B cell (primary cell): ENCODE results near the gene LRRC4C. TPM values are rescaled to one million over a fixed set of nuclear protein-coding genes. Genes with fewer than 3 reads are reported as not detected.
"Not testable (repeated sequence)": the region's sequence is repeated elsewhere in the genome, so short reads cannot be mapped to it uniquely, and the experiment has no call there.

Experiments
- ATAC-seq: fragments of 200-7000 bp; cut with Tn5 transposase; one replicate; pipeline ENCODE4 v1.10.0; 2021; ENCODE audit warnings: low read depth, mild to moderate bottlenecking, moderate number of reproducible peaks, moderate library complexity
- CTCF ChIA-PET: fragments of 350-600 bp; sonication (Branson Sonifier 250); formaldehyde crosslinking; loops from one replicate; lab custom pipeline; 2021; ENCODE audit warnings: antibody characterized with exemption, inconsistent platforms; lab: Charles Lee
- POLR2A ChIA-PET: fragments of 350-600 bp; sonication (Branson Sonifier 250); formaldehyde crosslinking; loops from one replicate; lab custom pipeline; 2021; ENCODE audit warnings: antibody characterized with exemption; lab: Charles Lee
- DNase-seq: peaks from one replicate; pipeline ENCODE4 v3.0.0; 2013
- H2AFZ ChIP-seq: 2 replicates; pipeline ENCODE4 v1.6.1; 2012; ENCODE audit warnings: mild to moderate bottlenecking, low read depth, low read length; ENCODE audit not compliant: insufficient read depth, poor library complexity, severe bottlenecking
- H3K27ac ChIP-seq, 2 donors: 1 replicate in 1 of 2; 2 replicates in 1 of 2; pipeline ENCODE4 v1.5.1; 2012 to 2013; ENCODE audit warnings: low read length in 2 of 2, mild to moderate bottlenecking in 2 of 2, moderate library complexity in 1 of 2
- H3K27me3 ChIP-seq, 4 experiments: fragments of 200-600 bp in 1 of 4; sonication (generic) in 1 of 4; replicated peaks in 1 of 4; 1 replicate in 2 of 4; 2 replicates in 2 of 4; pipeline versions ENCODE4 v1.6.1 to v1.7.0; 2013 to 2016; ENCODE audit warnings: low read length in 3 of 4, mild to moderate bottlenecking in 2 of 4, mixed read lengths in 1 of 4, moderate library complexity in 1 of 4; ENCODE audit not compliant: insufficient read depth in 4 of 4, control insufficient read depth in 3 of 4; ENCODE audit errors: control extremely low read depth in 1 of 4
- H3K36me3 ChIP-seq, 2 experiments: replicated peaks in 1 of 2; 1 replicate in 1 of 2; 2 replicates in 1 of 2; pipeline versions ENCODE4 v1.6.1 to v1.7.1; 2013; ENCODE audit warnings: low read length in 1 of 2; ENCODE audit not compliant: insufficient read depth in 2 of 2, control insufficient read depth in 1 of 2; ENCODE audit errors: control extremely low read depth in 1 of 2, extremely low read depth in 1 of 2
- H3K4me1 ChIP-seq, 2 donors: fragments of 200-600 bp in 1 of 2; sonication (generic) in 1 of 2; 1 replicate in 1 of 2; 2 replicates in 1 of 2; pipeline versions ENCODE4 v1.5.1 to v1.6.1; 2013 to 2017; ENCODE audit warnings: low read length in 2 of 2; ENCODE audit not compliant: control insufficient read depth in 2 of 2, insufficient read depth in 2 of 2
- H3K4me2 ChIP-seq: replicated peaks from 2 replicates; pipeline ENCODE3; 2012; ENCODE audit warnings: mild to moderate bottlenecking, low read depth, low read length; ENCODE audit not compliant: poor library complexity, severe bottlenecking
- H3K4me3 ChIP-seq, 5 experiments: fragments of 200-600 bp in 1 of 5; sonication (generic) in 1 of 5; 1 replicate in 3 of 5; 2 replicates in 2 of 5; pipeline versions ENCODE4 v1.5.1 to v1.7.0; 2011 to 2016; ENCODE audit warnings: low read length in 4 of 5, mild to moderate bottlenecking in 4 of 5, low read depth in 2 of 5, control low read depth in 1 of 5, moderate library complexity in 1 of 5; ENCODE audit not compliant: insufficient read depth in 1 of 5; ENCODE audit errors: control extremely low read depth in 1 of 5, extremely low read depth in 1 of 5
- H3K79me2 ChIP-seq: fragments of 200-600 bp; sonication (generic); one replicate; pipeline ENCODE4 v1.6.0; 2016; ENCODE audit warnings: low read length; ENCODE audit not compliant: control insufficient read depth, insufficient read depth
- H3K9ac ChIP-seq: fragments of 200-600 bp; sonication (generic); 2 replicates; pipeline ENCODE4 v1.6.1; 2017; ENCODE audit warnings: mild to moderate bottlenecking, low read length, moderate library complexity
- H3K9me3 ChIP-seq, 3 donors: one replicate each; pipeline versions ENCODE4 v1.6.1 to v1.7.1; 2013; ENCODE audit warnings: low read length in 2 of 3; ENCODE audit not compliant: control insufficient read depth in 2 of 3, insufficient read depth in 1 of 3; ENCODE audit errors: control extremely low read depth in 1 of 3
- H4K20me1 ChIP-seq: 2 replicates; pipeline ENCODE4 v1.6.0; 2012; ENCODE audit warnings: mild to moderate bottlenecking, low read length; ENCODE audit not compliant: insufficient read depth, control insufficient read depth, poor library complexity, severe bottlenecking
- H3K27ac Mint-ChIP-seq: one replicate; pipeline ENCODE4 v1.8.0; 2021; ENCODE audit warnings: mixed read lengths
- H3K27me3 Mint-ChIP-seq: one replicate; pipeline ENCODE4 v1.8.0; 2021; ENCODE audit warnings: mixed read lengths
- H3K4me1 Mint-ChIP-seq: one replicate; pipeline ENCODE4 v1.8.0; 2021; ENCODE audit warnings: mixed read lengths
- H3K4me3 Mint-ChIP-seq: one replicate; pipeline ENCODE4 v1.8.0; 2021; ENCODE audit warnings: mixed read lengths
- H3K9me3 Mint-ChIP-seq: one replicate; pipeline ENCODE4 v1.8.0; 2022; ENCODE audit warnings: mixed read lengths; ENCODE audit not compliant: insufficient read depth
- EZH2 ChIP-seq: IDR thresholded peaks from 2 replicates; pipeline ENCODE4 v1.6.1; 2012; ENCODE audit warnings: borderline replicate concordance, low read depth, mild to moderate bottlenecking, moderate library complexity, low read length; ENCODE audit not compliant: insufficient read depth, poor library complexity, severe bottlenecking
- WGBS: methylation state at CpG from one replicate; pipeline ENCODE4 v1.1.5; 2013; ENCODE audit warnings: missing lambda C conversion rate; ENCODE audit not compliant: insufficient coverage; 5-methylcytosine and 5-hydroxymethylcytosine counted together
- intact Hi-C: fragments of 100-400 bp; cut with micrococcal nuclease; formaldehyde crosslinking; loops from one replicate; pipeline ENCODE4 v1.10.0; 2022
- polyA plus RNA-seq: library from polyadenylated mRNA; depleted of rRNA; stranded (reverse); fragments of >200 nt; gene quantifications from 2 replicates; pipeline ENCODE4 v1.2.3, GENCODE V29; 2012
- total RNA-seq, 2 donors: library from RNA; stranded (reverse); fragments of 120-200 nt in 1 of 2; gene quantifications; 1 replicate in 1 of 2; 2 replicates in 1 of 2; pipeline versions ENCODE4 v1.2.3 to v1.2.4, GENCODE V29; 2013 to 2022
- TF ChIP-seq, protein P1 (sequence below): fragments of 200-600 bp; IDR thresholded peaks from one replicate; pipeline ENCODE4 v1.8.0; 2022; ENCODE audit warnings: antibody characterized with exemption, mild to moderate bottlenecking

The LRRC4C gene
- total and polyA plus RNA-seq, 2 donors (not counting 1 experiment from before 2014, with no cell fraction given), result 0.57 TPM; not detected in 1

- no peak overlapping the region for H3K27ac ChIP-seq
- H3K79me2 ChIP-seq, result no peaks in the 10 kb centered on the region
- H3K36me3 ChIP-seq, result no peaks in the 10 kb centered on the region
- no peaks in the 10 kb centered on the region for H3K4me1 Mint-ChIP-seq
- H3K27me3 ChIP-seq, result no peaks in the 10 kb centered on the region
- no peak overlapping the region for H3K4me3 ChIP-seq
- no peaks in the 10 kb centered on the region for H3K4me1 ChIP-seq
- H2AFZ ChIP-seq, result no peak overlapping the region
- ChIA-PET POLR2A (no interaction called here), CTCF (no interaction called here)
- no CpG with 5 or more reads among the region's 1 CpG for WGBS
- no peaks in the 10 kb centered on the region for H4K20me1 ChIP-seq
- DNase-seq (no peak), ATAC-seq (no peak)
- no peak overlapping the region for H3K4me2 ChIP-seq
- no peaks in the 10 kb centered on the region for H3K27me3 Mint-ChIP-seq
- TF ChIP-seq, protein P1, sequence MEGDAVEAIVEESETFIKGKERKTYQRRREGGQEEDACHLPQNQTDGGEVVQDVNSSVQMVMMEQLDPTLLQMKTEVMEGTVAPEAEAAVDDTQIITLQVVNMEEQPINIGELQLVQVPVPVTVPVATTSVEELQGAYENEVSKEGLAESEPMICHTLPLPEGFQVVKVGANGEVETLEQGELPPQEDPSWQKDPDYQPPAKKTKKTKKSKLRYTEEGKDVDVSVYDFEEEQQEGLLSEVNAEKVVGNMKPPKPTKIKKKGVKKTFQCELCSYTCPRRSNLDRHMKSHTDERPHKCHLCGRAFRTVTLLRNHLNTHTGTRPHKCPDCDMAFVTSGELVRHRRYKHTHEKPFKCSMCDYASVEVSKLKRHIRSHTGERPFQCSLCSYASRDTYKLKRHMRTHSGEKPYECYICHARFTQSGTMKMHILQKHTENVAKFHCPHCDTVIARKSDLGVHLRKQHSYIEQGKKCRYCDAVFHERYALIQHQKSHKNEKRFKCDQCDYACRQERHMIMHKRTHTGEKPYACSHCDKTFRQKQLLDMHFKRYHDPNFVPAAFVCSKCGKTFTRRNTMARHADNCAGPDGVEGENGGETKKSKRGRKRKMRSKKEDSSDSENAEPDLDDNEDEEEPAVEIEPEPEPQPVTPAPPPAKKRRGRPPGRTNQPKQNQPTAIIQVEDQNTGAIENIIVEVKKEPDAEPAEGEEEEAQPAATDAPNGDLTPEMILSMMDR, result no peak
- TF ChIP-seq EZH2, result no peak
- no peak overlapping the region for H3K27ac Mint-ChIP-seq
- H3K9me3 ChIP-seq, result peaks cover 0 to 3% (median 0%) of the 10 kb centered on the region in 3 donors
- no peak overlapping the region for H3K4me3 Mint-ChIP-seq
- intact Hi-C loops, result no loop called here
- no peak overlapping the region for H3K9ac ChIP-seq
- peaks cover 5% of the 10 kb centered on the region for H3K9me3 Mint-ChIP-seq
Measured at GRCh38 chr11:40168414-40168813, 1291.0 kb downstream of the LRRC4C start.

GRCh38 chr11:40167805-40168204 is 1291.6 kb downstream of the LRRC4C start:
- ATAC-seq, H3K79me2 ChIP-seq, H3K27ac Mint-ChIP-seq, H3K4me1 ChIP-seq, H4K20me1 ChIP-seq, H3K27me3 Mint-ChIP-seq, H3K27me3 ChIP-seq, H3K36me3 ChIP-seq, H3K27ac ChIP-seq, H3K9me3 Mint-ChIP-seq, H2AFZ ChIP-seq, H3K4me3 Mint-ChIP-seq, H3K4me1 Mint-ChIP-seq, H3K9me3 ChIP-seq, POLR2A ChIA-PET, CTCF ChIA-PET, H3K4me2 ChIP-seq, H3K9ac ChIP-seq, intact Hi-C loops, DNase-seq, H3K4me3 ChIP-seq: not testable (repeated sequence)
- WGBS, result 78% methylated on average over 3 of the region's 5 CpGs
